Measurements from ENCODE around the gene RAMP2.

GRCh38 chr17:42720996-42721583, 39.9 kb upstream of the RAMP2 start:
- TF ChIP-seq CTCF (IDR thresholded peaks at IDR 0.05), result peak; percentile 57 to 71 (median 67)
- no peak for TF ChIP-seq POLR2AphosphoS5 (IDR thresholded peaks at IDR 0.05)
